A549 (cell line): ENCODE results near the gene SLC38A6. TPM values are rescaled to one million over a fixed set of nuclear protein-coding genes. Genes with fewer than 3 reads are reported as not detected.
A peak's percentile ranks its signal among the peaks of the same experiment; 100 is the strongest.

ENCODE experiments used
- ATAC-seq, 2 experiments: fragments of 200-7000 bp in 1 of 2; fragments of >200 bp in 1 of 2; cut with Nextera tagmentation in 1 of 2; cut with Tn5 transposase in 1 of 2; 3 replicates each; pipeline versions ENCODE4 v1.8.0 to v1.9.1; 2018 to 2020; ENCODE audit warnings: mild to moderate bottlenecking in 1 of 2, moderate library complexity in 1 of 2
- CTCF ChIA-PET: fragments of 300-600 bp; sonication (Branson Sonifier 250); formaldehyde crosslinking; extraction: SDS; loops from one replicate; lab custom pipeline; 2021; ENCODE audit warnings: antibody characterized with exemption, inconsistent platforms; lab: Yijun Ruan, JAX
- POLR2A ChIA-PET: fragments of 350-600 bp; formaldehyde crosslinking; extraction: SDS; loops from one replicate; lab custom pipeline; 2021; ENCODE audit warnings: antibody characterized with exemption, inconsistent platforms; lab: Yijun Ruan, JAX
- DNase-seq, 2 experiments: peaks; one replicate each; pipeline versions ENCODE4 v3.0.0 to v3.0.0-alpha.2; 2011 to 2016; ENCODE audit warnings: low read depth in 1 of 2, low spot score in 1 of 2
- FAIRE-seq: peaks from 2 replicates; lab custom pipeline; 2011; peaks lifted over from hg19 to GRCh38; lab: Jason Lieb, UNC
- H3K27ac ChIP-seq, 2 experiments: fragments of >200 bp; sonication (Bioruptor Twin); formaldehyde crosslinking; 3 replicates each; pipeline ENCODE4 v1.5.1; 2016 to 2017
- H3K4me1 ChIP-seq: fragments of >200 bp; sonication (Bioruptor Twin); formaldehyde crosslinking; 3 replicates; pipeline ENCODE4 v1.6.1; 2016
- H3K4me2 ChIP-seq: fragments of >200 bp; sonication (Bioruptor Twin); formaldehyde crosslinking; 3 replicates; pipeline ENCODE4 v1.6.1; 2016
- H3K4me3 ChIP-seq: fragments of >200 bp; sonication (Bioruptor Twin); formaldehyde crosslinking; 3 replicates; pipeline ENCODE4 v1.5.1; 2016
- H3K9me3 ChIP-seq: fragments of >200 bp; sonication (Bioruptor Twin); formaldehyde crosslinking; 3 replicates; pipeline ENCODE4 v1.6.1; 2016
- BCL3 ChIP-seq: fragments of >200 bp; sonication (Bioruptor Twin); formaldehyde crosslinking; IDR thresholded peaks from 3 replicates; pipeline ENCODE4 v1.6.1; 2016
- CBX8 ChIP-seq: fragments of 200-600 bp; sonication (generic); IDR thresholded peaks from 2 replicates; pipeline ENCODE4 v1.6.1; 2016
- CEBPB ChIP-seq, 2 experiments: fragments of >200 bp in 1 of 2; sonication (Bioruptor Twin) in 1 of 2; formaldehyde crosslinking in 1 of 2; IDR thresholded peaks; 2 replicates each; pipeline ENCODE4 v1.6.1; 2012 to 2016
- CTCF ChIP-seq: fragments of >200 bp; sonication (Bioruptor Twin); formaldehyde crosslinking; IDR thresholded peaks from 3 replicates; pipeline ENCODE4 v1.5.1; 2016
- ESRRA ChIP-seq: fragments of 150-350 bp; IDR thresholded peaks from 2 replicates; pipeline ENCODE4 v1.6.1; 2014; ENCODE audit warnings: mild to moderate bottlenecking, low read length, borderline replicate concordance
- GATA3 ChIP-seq: IDR thresholded peaks from 2 replicates; pipeline ENCODE4 v1.6.1; 2012; ENCODE audit warnings: borderline replicate concordance
- HOXB13 ChIP-seq: fragments of 250-450 bp; sonication (Bioruptor Pico); IDR thresholded peaks from 2 replicates; pipeline ENCODE4 v1.5.0; 2020; ENCODE audit warnings: low read depth, mild to moderate bottlenecking, moderate library complexity
- KDM5A ChIP-seq: fragments of 200-600 bp; sonication (generic); IDR thresholded peaks from 2 replicates; pipeline ENCODE4 v1.6.1; 2016; ENCODE audit warnings: antibody characterized with exemption, mild to moderate bottlenecking
- PBX3 ChIP-seq: IDR thresholded peaks from 2 replicates; pipeline ENCODE4 v1.6.1; 2012
- POLR2A ChIP-seq: IDR thresholded peaks from 2 replicates; pipeline ENCODE4 v1.6.1; 2012; ENCODE audit warnings: mild to moderate bottlenecking, low read length
- POLR2AphosphoS2 ChIP-seq: conservative IDR thresholded peaks from 2 replicates; pipeline ENCODE4 v1.6.1; 2012; ENCODE audit warnings: low read length, improper control_type of control experiment, inconsistent platforms
- RNF2 ChIP-seq: fragments of 200-600 bp; sonication (generic); IDR thresholded peaks from 2 replicates; pipeline ENCODE4 v1.6.1; 2016; ENCODE audit warnings: low read depth, mild to moderate bottlenecking, antibody characterized with exemption, moderate library complexity, borderline replicate concordance
- ZC3H11A ChIP-seq: fragments of 450-650 bp; IDR thresholded peaks from 2 replicates; pipeline ENCODE4 v1.6.1; 2014; ENCODE audit warnings: antibody characterized with exemption, mild to moderate bottlenecking
- ZSCAN20 ChIP-seq: fragments of 250-450 bp; sonication (Bioruptor Pico); IDR thresholded peaks from 2 replicates; pipeline ENCODE4 v1.8.0; 2022; ENCODE audit warnings: mild to moderate bottlenecking, moderate library complexity
- WGBS: methylation state at CpG from one replicate; pipeline ENCODE4 v1.1.6; 2017; ENCODE audit errors: missing lambda C conversion rate; 5-methylcytosine and 5-hydroxymethylcytosine counted together
- polyA plus RNA-seq, 4 experiments: library from polyadenylated mRNA; depleted of rRNA in 3 of 4; stranded (reverse); fragments of >200 nt; fragmentation: RNase III in 1 of 4; extraction: RNeasy Plus Mini Kit Qiagen cat#74134 plus additional on column Dnase treatment in 1 of 4; gene quantifications; 2 replicates in 3 of 4; 3 replicates in 1 of 4; pipeline ENCODE4 v1.2.3, GENCODE V29; 2011 to 2017

SLC38A6 gene
- polyA plus RNA-seq, 2 of the 4 experiments (the other 2 are of a cell fraction): 33.3 to 37.8 TPM

GRCh38 chr14:61025251-61026223, 44.5 kb downstream of the SLC38A6 start (continued):
- TF ChIP-seq PBX3 (no peak), HOXB13 (CRISPR knock-in tag) (no peak), POLR2AphosphoS2 (no peak), RNF2 (no peak), GATA3 (no peak), CEBPB (IDR thresholded peaks at IDR 0.05) (0 out of 4 replicates have a peak, but pooled peaks of 1 of the 2 experiments have one; percentile 34)

GRCh38 chr14:61026526-61026925, 45.5 kb downstream of the SLC38A6 start:
- Histone ChIP-seq H3K4me1 (peaks cover 20% of the 10 kb centered on the region), H3K27ac (no peak overlapping the region), H3K4me3 (no peak overlapping the region), H3K4me2 (peak overlapping the region; percentile 61; the same call in 1 of the 3 replicates), H3K9me3 (no peaks in the 10 kb centered on the region)
- DNase-seq (no peak), FAIRE-seq (no peak), ATAC-seq (no peak)
- 88% methylated on average over 2 of the region's 2 CpGs for WGBS
- ChIA-PET POLR2A (interaction anchor here (0.6 kb wide), 1 partner anchor 233 kb away, joined by 11 read pairs; no protein-coding TSS in a partner anchor), CTCF (interaction anchor here (0.6 to 3.5 kb wide), 6 partner anchors 8 to 418 kb away, joined by 3 to 12 read pairs (median 4); partner anchors contain the start of genes SLC38A6 and TRMT5)
- TF ChIP-seq ZSCAN20 (CRISPR knock-in tag) (no peak), CEBPB (IDR thresholded peaks at IDR 0.05) (no peak), POLR2A (no peak), ESRRA (no peak), CBX8 (no peak), BCL3 (no peak), ZC3H11A (no peak), POLR2AphosphoS2 (no peak)

- ChIA-PET CTCF (no interaction called here), POLR2A (no interaction called here)
- FAIRE-seq: peak; percentile 85
Measured at GRCh38 chr14:61031026-61031425, 50.0 kb downstream of the SLC38A6 start.

More at GRCh38 chr14:61031026-61031425, 50.0 kb downstream of the SLC38A6 start:
- no peaks in the 10 kb centered on the region for H3K9me3 ChIP-seq
- no peak for ATAC-seq
- no peak for DNase-seq
- no peak overlapping the region for H3K4me2 ChIP-seq
- no peak overlapping the region for H3K27ac ChIP-seq
- no peak for TF ChIP-seq KDM5A
- TF ChIP-seq CBX8: no peak
- no peak for TF ChIP-seq CTCF
- H3K4me1 ChIP-seq: peaks cover 8% of the 10 kb centered on the region
- H3K4me3 ChIP-seq: no peak overlapping the region
